ENCODE data around the gene BMP6. TPM values are rescaled to one million over a fixed set of nuclear protein-coding genes. Genes with fewer than 3 reads are reported as not detected.

Gene BMP6
- polyA plus RNA-seq, 1 donor (not counting 4 experiments of a cell fraction or from before 2014, with no cell fraction given), result 0.05 TPM

DNA sequence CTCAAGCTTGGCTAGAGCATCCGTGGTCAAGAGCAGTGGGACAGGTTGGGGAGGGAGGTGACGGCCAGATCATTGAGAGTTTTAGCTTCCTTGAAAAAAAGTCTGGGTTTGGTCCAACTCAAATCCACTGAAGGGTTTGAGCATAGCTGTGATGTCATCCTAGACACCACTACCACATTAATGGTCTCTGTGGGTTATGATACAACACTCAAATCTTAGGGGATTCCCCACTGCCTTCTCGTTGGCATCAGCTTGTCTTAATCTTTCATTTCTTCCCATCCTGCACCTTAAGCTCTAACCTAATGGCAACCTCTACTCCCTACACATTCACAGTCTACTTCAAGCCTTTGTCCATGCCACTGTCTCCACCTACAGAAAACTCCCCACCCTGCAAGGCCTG, 77.3 kb downstream of the BMP6 start:
- Histone ChIP-seq H3K79me2 (ENCODE audit: control insufficient read depth, insufficient read depth, low read length) (no peaks in the 10 kb centered on the region), H3K4me1 (ENCODE audit: control insufficient read depth, extremely low read depth, insufficient read depth, low read length) (no peaks in the 10 kb centered on the region), H3K9me1 (ENCODE audit: control insufficient read depth, extremely low read depth, insufficient read depth, low read length) (no peaks in the 10 kb centered on the region), H3K36me3 (ENCODE audit: control insufficient read depth in 2 of 2, extremely low read depth in 1 of 2, insufficient read depth in 2 of 2, low read length in 2 of 2) (no peaks in the 10 kb centered on the region), H3K9me3 (ENCODE audit: control insufficient read depth, low read depth, low read length) (no peaks in the 10 kb centered on the region), H2AFZ (ENCODE audit: control insufficient read depth, low read length) (no peak overlapping the region), H3K27ac (ENCODE audit: control insufficient read depth, insufficient read depth, low read length) (no peak overlapping the region), H3K4me2 (ENCODE audit: control insufficient read depth, extremely low read depth, insufficient read depth, low read depth, low read length) (no peak overlapping the region), H3K9ac (ENCODE audit: control insufficient read depth, extremely low read depth, insufficient read depth, low read length) (no peak overlapping the region), H3K27me3 (ENCODE audit: control insufficient read depth, extremely low read depth, insufficient read depth, low read length) (peaks cover 8% of the 10 kb centered on the region), H3K4me3 (ENCODE audit: control insufficient read depth in 2 of 3, extremely low read depth in 1 of 3, insufficient read depth in 2 of 3, low read depth in 1 of 3, low read length in 3 of 3) (no peak overlapping the region), H4K20me1 (ENCODE audit: control insufficient read depth, extremely low read depth, insufficient read depth, low read length) (no peaks in the 10 kb centered on the region)
- DNase-seq (ENCODE audit: low read depth, low spot score), result no peak
- FAIRE-seq, result no peak
- TF ChIP-seq, protein P1, sequence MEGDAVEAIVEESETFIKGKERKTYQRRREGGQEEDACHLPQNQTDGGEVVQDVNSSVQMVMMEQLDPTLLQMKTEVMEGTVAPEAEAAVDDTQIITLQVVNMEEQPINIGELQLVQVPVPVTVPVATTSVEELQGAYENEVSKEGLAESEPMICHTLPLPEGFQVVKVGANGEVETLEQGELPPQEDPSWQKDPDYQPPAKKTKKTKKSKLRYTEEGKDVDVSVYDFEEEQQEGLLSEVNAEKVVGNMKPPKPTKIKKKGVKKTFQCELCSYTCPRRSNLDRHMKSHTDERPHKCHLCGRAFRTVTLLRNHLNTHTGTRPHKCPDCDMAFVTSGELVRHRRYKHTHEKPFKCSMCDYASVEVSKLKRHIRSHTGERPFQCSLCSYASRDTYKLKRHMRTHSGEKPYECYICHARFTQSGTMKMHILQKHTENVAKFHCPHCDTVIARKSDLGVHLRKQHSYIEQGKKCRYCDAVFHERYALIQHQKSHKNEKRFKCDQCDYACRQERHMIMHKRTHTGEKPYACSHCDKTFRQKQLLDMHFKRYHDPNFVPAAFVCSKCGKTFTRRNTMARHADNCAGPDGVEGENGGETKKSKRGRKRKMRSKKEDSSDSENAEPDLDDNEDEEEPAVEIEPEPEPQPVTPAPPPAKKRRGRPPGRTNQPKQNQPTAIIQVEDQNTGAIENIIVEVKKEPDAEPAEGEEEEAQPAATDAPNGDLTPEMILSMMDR (optimal IDR thresholded peaks at IDR 0.05 in 1 of 3, IDR thresholded peaks at IDR 0.05 in 1 of 3, conservative IDR thresholded peaks at IDR 0.05 in 1 of 3; ENCODE audit: extremely low read depth in 1 of 3, insufficient read depth in 2 of 3, low read length in 3 of 3), result no peak
- TF ChIP-seq EZH2 (IDR thresholded peaks at IDR 0.05; ENCODE audit: low read length), result no peak
- dilution Hi-C loops (cut with MboI; ENCODE audit: extremely low pct_ligation_motif_present, low sequenced_read_pairs), result no loop called here

GRCh38 chr6:7805078-7805849, 79.4 kb downstream of the BMP6 start:
- DNase-seq (ENCODE audit: low read depth, low spot score), result no peak
- Histone ChIP-seq H3K9me1 (ENCODE audit: control insufficient read depth, extremely low read depth, insufficient read depth, low read length) (no peaks in the 10 kb centered on the region), H3K79me2 (ENCODE audit: control insufficient read depth, insufficient read depth, low read length) (no peaks in the 10 kb centered on the region), H3K4me3 (ENCODE audit: control insufficient read depth in 2 of 3, extremely low read depth in 1 of 3, insufficient read depth in 2 of 3, low read depth in 1 of 3, low read length in 3 of 3) (no peak overlapping the region), H3K4me2 (ENCODE audit: control insufficient read depth, extremely low read depth, insufficient read depth, low read depth, low read length) (no peak overlapping the region), H4K20me1 (ENCODE audit: control insufficient read depth, extremely low read depth, insufficient read depth, low read length) (no peaks in the 10 kb centered on the region), H3K36me3 (ENCODE audit: control insufficient read depth in 2 of 2, extremely low read depth in 1 of 2, insufficient read depth in 2 of 2, low read length in 2 of 2) (no peaks in the 10 kb centered on the region), H3K27ac (ENCODE audit: control insufficient read depth, insufficient read depth, low read length) (no peak overlapping the region), H2AFZ (ENCODE audit: control insufficient read depth, low read length) (no peak overlapping the region), H3K27me3 (ENCODE audit: control insufficient read depth, extremely low read depth, insufficient read depth, low read length) (peaks cover 8% of the 10 kb centered on the region), H3K9ac (ENCODE audit: control insufficient read depth, extremely low read depth, insufficient read depth, low read length) (no peak overlapping the region), H3K4me1 (ENCODE audit: control insufficient read depth, extremely low read depth, insufficient read depth, low read length) (no peaks in the 10 kb centered on the region), H3K9me3 (ENCODE audit: control insufficient read depth, low read depth, low read length) (no peaks in the 10 kb centered on the region)
- FAIRE-seq, result no peak
- no peak for TF ChIP-seq EZH2 (IDR thresholded peaks at IDR 0.05; ENCODE audit: low read length)
- TF ChIP-seq, protein P1 (optimal IDR thresholded peaks at IDR 0.05 in 1 of 3, IDR thresholded peaks at IDR 0.05 in 1 of 3, conservative IDR thresholded peaks at IDR 0.05 in 1 of 3; ENCODE audit: extremely low read depth in 1 of 3, insufficient read depth in 2 of 3, low read length in 3 of 3), result no peak
- dilution Hi-C loops (cut with MboI; ENCODE audit: extremely low pct_ligation_motif_present, low sequenced_read_pairs), result no loop called here

All from keratinocyte (primary cell).